Measurements from ENCODE around the gene SSBP4.

SSBP4 gene

GRCh38 chr19:18423258-18424020, 4.2 kb downstream of the SSBP4 start:
- Histone ChIP-seq H3K27me3 (ENCODE audit: low read length) (no peaks in the 10 kb centered on the region), H3K9me2 (replicated peaks; ENCODE audit: insufficient read depth, low read length) (no peaks in the 10 kb centered on the region), H3F3A (ENCODE audit: insufficient read depth) (peaks cover 2% of the 10 kb centered on the region; the same call in 1 of the 2 replicates), H3K4me2 (ENCODE audit: low read depth, low read length, poor library complexity, severe bottlenecking) (no peak overlapping the region), H3K9me3 (ENCODE audit: insufficient read depth, low read length) (no peaks in the 10 kb centered on the region), H4K20me1 (ENCODE audit: low read depth, low read length) (no peaks in the 10 kb centered on the region), H3K36me3 (ENCODE audit: low read length) (no peaks in the 10 kb centered on the region), H3K4me3 (ENCODE audit: insufficient read depth, low read length, poor library complexity, severe bottlenecking) (no peak overlapping the region), H3K79me2 (ENCODE audit: insufficient read depth, low read length) (no peaks in the 10 kb centered on the region), H3K9ac (ENCODE audit: low read length) (no peak overlapping the region), H2AFZ (ENCODE audit: low read depth, low read length, severe bottlenecking) (no peak overlapping the region), H3K27ac (ENCODE audit: low read depth, low read length) (no peak overlapping the region)
- no peak for TF ChIP-seq CTCF (IDR thresholded peaks at IDR 0.05; ENCODE audit: insufficient read depth, low read length, poor library complexity, severe bottlenecking)
- TF ChIP-seq EZH2phosphoT487 (conservative IDR thresholded peaks at IDR 0.05; ENCODE audit: low read length): no peak

GRCh38 chr19:18424122-18424889, 5.1 kb downstream of the SSBP4 start:
- no peak overlapping the region for H3K27ac ChIP-seq (ENCODE audit: low read depth, low read length)
- no peak overlapping the region for H3K4me2 ChIP-seq (ENCODE audit: low read depth, low read length, poor library complexity, severe bottlenecking)
- H3K36me3 ChIP-seq (ENCODE audit: low read length): no peaks in the 10 kb centered on the region
- H3F3A ChIP-seq (ENCODE audit: insufficient read depth): no peaks in the 10 kb centered on the region
- H3K9me2 ChIP-seq (replicated peaks; ENCODE audit: insufficient read depth, low read length): no peaks in the 10 kb centered on the region
- no peaks in the 10 kb centered on the region for H3K79me2 ChIP-seq (ENCODE audit: insufficient read depth, low read length)
- H3K9me3 ChIP-seq (ENCODE audit: insufficient read depth, low read length): no peaks in the 10 kb centered on the region
- H4K20me1 ChIP-seq (ENCODE audit: low read depth, low read length): no peaks in the 10 kb centered on the region
- no peak overlapping the region for H3K9ac ChIP-seq (ENCODE audit: low read length)
- H2AFZ ChIP-seq (ENCODE audit: low read depth, low read length, severe bottlenecking): no peak overlapping the region
- TF ChIP-seq CTCF (IDR thresholded peaks at IDR 0.05; ENCODE audit: insufficient read depth, low read length, poor library complexity, severe bottlenecking) (no peak), EZH2phosphoT487 (conservative IDR thresholded peaks at IDR 0.05; ENCODE audit: low read length) (no peak)
- no peak overlapping the region for H3K4me3 ChIP-seq (ENCODE audit: insufficient read depth, low read length, poor library complexity, severe bottlenecking)
- H3K27me3 ChIP-seq (ENCODE audit: low read length): no peaks in the 10 kb centered on the region

- no peaks in the 10 kb centered on the region for H3K9me3 ChIP-seq (ENCODE audit: insufficient read depth, low read length)
- no peaks in the 10 kb centered on the region for H3K36me3 ChIP-seq (ENCODE audit: low read length)
- H3K9ac ChIP-seq (ENCODE audit: low read length): no peak overlapping the region
- H3K9me2 ChIP-seq (replicated peaks; ENCODE audit: insufficient read depth, low read length): no peaks in the 10 kb centered on the region
- no peak overlapping the region for H3K27ac ChIP-seq (ENCODE audit: low read depth, low read length)
- no peaks in the 10 kb centered on the region for H3K27me3 ChIP-seq (ENCODE audit: low read length)
- no peaks in the 10 kb centered on the region for H3F3A ChIP-seq (ENCODE audit: insufficient read depth)
- H4K20me1 ChIP-seq (ENCODE audit: low read depth, low read length): no peaks in the 10 kb centered on the region
- no peak overlapping the region for H2AFZ ChIP-seq (ENCODE audit: low read depth, low read length, severe bottlenecking)
- no peak overlapping the region for H3K4me3 ChIP-seq (ENCODE audit: insufficient read depth, low read length, poor library complexity, severe bottlenecking)
- TF ChIP-seq CTCF (IDR thresholded peaks at IDR 0.05; ENCODE audit: insufficient read depth, low read length, poor library complexity, severe bottlenecking): no peak
- H3K79me2 ChIP-seq (ENCODE audit: insufficient read depth, low read length): no peaks in the 10 kb centered on the region
- no peak overlapping the region for H3K4me2 ChIP-seq (ENCODE audit: low read depth, low read length, poor library complexity, severe bottlenecking)
Measured at GRCh38 chr19:18424890-18425514, 5.8 kb downstream of the SSBP4 start.

Data from SU-DHL-6 (cell line).